GM20431 (cell line): Measurements from ENCODE around the gene NUDT1.

Source experiments
- in situ Hi-C: fragments of 300-500 bp; cut with MseI, MboI; formaldehyde crosslinking; loops from one replicate; pipeline ENCODE4 v1.15.0; 2020; ENCODE audit warnings: low sequenced_read_pairs; ENCODE audit not compliant: unreplicated experiment

Gene NUDT1

DNA sequence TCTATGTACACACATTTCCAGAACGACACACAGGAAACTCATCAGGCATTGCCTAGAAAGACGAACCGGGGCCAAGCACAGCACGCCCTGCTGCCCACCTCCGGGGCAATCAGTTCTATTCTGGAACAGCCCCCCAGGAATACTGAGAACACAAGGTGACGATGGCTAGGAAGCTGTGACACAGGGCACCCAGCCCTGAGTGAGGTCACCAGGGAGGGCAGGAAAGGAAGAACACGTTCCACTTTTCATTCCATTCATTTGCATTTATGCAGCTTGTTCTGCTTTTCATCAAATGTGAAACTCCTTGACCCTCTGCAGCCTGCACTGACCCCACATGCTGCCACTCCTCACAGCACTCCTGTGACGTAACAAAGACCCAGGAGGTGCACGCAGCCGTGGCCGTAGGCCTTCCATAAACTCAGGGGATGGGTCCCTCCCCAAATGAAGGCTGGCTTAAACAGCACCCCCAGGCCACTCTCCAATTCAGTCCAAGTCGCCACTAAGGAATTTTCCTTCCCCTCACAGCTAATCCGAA lies 38.2 kb upstream of the NUDT1 start:
- in situ Hi-C loops: loop anchor here (25.0 kb wide), 1 partner anchor 392 kb away; no protein-coding TSS in a partner anchor

DNA sequence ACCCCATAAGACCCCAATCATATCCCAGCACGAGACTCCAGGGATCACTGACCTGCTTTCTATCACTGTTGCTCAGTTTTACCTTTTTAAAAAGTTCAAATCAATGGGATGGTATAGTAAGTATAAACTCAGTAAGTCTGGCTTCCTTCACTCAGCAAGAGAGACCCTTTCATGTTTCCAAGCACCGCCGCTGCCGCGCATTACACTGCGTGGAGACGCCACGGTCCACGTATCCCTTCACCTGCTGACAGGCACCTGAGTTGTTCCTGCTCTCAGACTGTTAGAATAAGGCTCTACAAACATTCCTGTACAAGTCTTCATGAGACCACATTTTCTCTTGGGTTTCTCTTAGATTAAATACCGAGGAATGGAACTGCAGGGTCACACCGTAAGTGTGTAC lies 37.6 kb upstream of the NUDT1 start:
- in situ Hi-C loops: loop anchor here (25.0 kb wide), 1 partner anchor 392 kb away; no protein-coding TSS in a partner anchor

DNA sequence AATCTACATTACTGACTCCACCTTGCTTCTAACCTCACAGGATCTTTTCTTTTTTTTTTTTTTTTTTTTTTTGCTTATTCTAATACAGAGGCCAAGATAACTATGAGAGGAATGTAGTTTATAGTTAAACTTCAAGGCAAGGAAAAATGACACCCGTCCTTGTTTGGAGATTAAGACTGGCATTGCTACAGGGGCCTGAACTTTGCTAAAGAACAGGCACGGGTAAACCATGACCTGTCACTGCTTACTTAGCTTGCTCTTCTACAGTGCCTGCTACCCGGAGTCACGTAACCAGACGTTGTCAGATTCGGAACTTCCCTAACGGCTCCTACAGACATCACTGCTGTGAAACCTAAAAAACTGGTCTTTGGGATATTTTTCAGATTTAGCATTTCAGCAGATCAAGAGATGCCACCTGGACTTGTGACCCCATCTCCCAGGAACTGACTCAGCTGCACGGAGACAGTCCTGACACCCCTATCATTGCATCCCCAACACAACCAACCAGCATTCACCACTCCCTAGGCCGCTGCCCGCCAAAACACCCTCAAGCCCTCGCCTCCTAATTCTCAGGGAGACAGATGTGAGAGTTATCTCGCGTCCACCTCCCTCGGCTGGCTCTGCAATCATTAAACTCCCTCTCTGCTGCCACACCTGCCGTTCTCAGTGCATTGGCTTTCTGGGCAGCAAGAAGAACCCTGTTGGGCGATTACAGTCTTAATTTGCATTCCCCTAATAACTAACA lies 36.8 kb upstream of the NUDT1 start:
- in situ Hi-C loops: loop anchor here (25.0 kb wide), 1 partner anchor 393 kb away; no protein-coding TSS in a partner anchor

GRCh38 chr7:2208712-2209111 lies 33.3 kb upstream of the NUDT1 start:
- in situ Hi-C loops: loop anchor here (25.0 kb wide), 1 partner anchor 396 kb away; no protein-coding TSS in a partner anchor

GRCh38 chr7:2209146-2209960 lies 32.7 kb upstream of the NUDT1 start:
- in situ Hi-C loops: loop anchor here (25.0 kb wide), 1 partner anchor 397 kb away; no protein-coding TSS in a partner anchor

- in situ Hi-C loops: loop anchor here (25.0 kb wide), 1 partner anchor 398 kb away; no protein-coding TSS in a partner anchor
Observed at GRCh38 chr7:2209961-2210323, 32.1 kb upstream of the NUDT1 start.

DNA sequence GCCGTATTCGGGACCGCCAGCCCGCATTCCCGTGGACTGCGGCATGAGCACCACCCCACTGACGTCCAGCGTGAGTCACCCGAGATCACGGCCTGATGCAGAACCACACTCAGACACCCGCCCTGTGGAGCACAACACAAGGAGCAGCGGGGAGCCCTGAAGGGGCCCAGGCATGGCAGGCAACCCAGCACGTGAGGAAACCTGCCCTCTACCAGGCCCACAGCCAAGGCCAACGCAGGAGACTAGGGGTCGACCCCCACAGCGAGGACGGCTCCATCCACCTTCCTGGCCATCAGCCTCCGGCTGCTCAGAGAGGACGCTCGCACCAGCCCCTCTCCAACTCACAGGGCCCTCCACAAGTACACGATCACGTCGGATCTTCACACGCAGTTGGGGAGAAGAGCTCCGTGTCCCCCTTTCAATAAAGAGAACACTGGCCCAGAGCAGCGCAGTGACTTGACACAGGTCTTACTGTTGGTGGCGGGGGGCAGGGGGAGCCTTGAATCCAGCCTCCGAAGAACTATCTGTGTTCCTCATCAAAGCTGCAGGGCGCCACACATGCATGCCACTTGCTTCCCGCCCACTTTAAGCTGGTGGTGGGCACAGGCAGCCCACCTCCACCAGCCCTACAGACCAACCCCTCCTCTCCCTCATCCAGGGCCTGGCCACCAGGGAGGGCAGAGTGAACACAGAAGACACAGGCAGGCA lies 31.3 kb upstream of the NUDT1 start:
- in situ Hi-C loops: loop anchor here (25.0 kb wide), 1 partner anchor 398 kb away; no protein-coding TSS in a partner anchor

DNA sequence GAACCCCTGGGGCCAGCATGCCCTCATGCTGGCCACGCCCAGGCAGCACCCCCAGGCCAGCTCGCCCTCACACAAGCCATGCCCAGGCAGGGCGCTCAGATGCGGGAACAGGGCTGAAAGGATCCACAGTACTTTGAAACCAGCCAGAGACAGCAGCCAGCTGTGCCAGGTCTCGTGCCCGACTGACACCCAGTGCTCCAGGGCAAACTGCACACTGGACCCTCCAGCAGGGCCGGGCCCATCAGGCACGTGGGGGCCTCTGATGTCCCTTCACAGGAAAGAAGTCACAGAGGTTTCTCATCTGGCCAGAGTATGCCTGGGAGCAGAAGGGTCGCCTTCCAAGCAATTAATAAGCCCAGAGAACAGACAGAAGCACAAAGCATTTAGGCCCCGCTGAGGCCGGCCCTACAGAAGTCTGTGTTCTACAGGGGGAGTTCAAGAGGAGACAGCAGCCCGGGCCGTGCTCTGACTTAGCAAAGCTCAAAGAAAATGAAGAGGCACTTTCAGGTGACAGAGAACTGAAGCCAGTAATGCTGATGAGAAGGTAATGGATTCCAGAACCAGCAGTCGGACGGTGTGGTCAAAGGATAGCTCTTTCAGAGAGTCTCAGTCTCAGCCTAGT lies 30.7 kb upstream of the NUDT1 start:
- in situ Hi-C loops: loop anchor here (25.0 kb wide), 1 partner anchor 399 kb away; no protein-coding TSS in a partner anchor

DNA sequence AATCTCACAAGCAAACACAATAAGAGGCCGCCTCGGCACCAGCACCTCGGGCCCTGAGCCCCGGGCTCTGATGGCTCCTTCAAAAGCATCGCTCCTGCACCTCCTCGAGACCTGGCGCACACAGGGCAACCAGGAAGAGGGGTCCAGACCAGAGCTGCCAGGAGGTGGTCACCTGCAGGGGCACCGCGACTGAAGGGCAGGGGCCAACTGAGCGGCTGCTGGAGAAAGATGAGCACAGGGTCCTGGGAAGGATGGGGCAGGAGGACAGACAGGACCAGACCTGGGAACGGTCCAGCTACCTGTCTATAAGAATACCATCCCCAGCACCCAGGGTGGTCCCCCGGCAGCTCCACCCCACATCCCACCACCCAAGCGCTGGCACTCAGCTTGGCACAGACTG lies 30.1 kb upstream of the NUDT1 start:
- in situ Hi-C loops: loop anchor here (25.0 kb wide), 1 partner anchor 400 kb away; no protein-coding TSS in a partner anchor

DNA sequence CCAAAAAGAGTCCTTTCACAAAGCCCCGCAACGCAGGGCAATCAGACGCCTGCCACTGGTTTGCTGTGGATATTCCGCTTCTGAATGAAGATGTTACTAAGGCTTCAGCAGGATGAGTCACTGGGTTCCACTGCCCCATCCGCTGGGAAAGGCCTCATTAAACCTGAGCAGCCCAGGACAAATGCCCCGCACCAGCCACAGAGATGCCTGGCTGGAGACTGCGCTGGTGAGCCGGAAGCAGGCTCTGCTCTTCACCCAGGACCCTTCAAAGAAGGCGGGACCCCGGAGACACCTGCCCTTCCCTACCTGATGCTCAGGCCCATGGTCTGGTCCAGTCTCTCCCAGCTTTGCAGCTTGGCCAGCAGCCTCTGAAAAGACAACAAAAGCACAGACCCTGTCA lies 29.1 kb upstream of the NUDT1 start:
- in situ Hi-C loops: loop anchor here (25.0 kb wide), 1 partner anchor 401 kb away; no protein-coding TSS in a partner anchor

- in situ Hi-C loops: loop anchor here (25.0 kb wide), 1 partner anchor 401 kb away; no protein-coding TSS in a partner anchor
Observed at GRCh38 chr7:2213551-2214215, 28.3 kb upstream of the NUDT1 start.

GRCh38 chr7:2214636-2215035 lies 27.4 kb upstream of the NUDT1 start:
- in situ Hi-C loops: loop anchor here (25.0 kb wide), 1 partner anchor 402 kb away; no protein-coding TSS in a partner anchor

DNA sequence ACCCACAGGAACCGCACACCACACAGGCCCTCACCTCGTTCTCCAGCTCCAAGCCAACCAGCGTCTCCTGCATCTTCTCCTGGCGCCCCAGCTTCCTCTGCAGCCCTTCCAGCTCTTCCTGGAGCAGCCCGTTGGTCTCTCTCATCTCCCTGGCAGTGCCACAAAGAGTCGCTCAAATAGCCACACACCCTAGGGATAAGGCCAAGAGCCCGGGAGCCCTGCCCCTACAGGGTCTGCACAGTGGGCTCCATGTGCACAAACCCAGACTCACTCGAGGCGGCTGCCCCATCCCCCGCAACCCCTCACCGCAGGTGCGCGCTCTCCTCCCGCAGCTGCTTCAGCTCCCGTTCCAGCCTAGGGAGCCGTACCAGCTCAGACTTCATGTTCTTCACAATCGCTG lies 26.2 kb upstream of the NUDT1 start:
- in situ Hi-C loops: loop anchor here (25.0 kb wide), 1 partner anchor 404 kb away; no protein-coding TSS in a partner anchor

DNA sequence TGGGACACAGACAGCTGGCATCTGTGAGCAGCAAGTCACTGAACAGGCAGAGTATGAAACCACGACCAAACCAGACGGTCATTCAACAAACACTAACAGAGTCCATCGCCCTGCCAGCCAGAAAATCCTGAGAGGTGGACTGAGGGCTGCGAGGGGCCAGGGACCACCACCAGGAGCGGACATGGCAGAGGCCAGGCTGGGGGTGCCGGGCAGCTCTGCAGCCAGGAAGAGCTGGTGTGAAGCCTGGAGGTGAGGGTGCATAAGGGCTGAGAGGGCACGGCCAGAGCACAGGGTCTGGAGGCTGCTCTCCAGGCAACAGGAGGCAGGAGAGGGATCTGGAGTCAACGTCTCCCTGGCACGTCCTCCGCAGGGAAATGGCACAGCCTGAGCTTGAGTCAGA lies 24.8 kb upstream of the NUDT1 start:
- in situ Hi-C loops: loop anchor here (25.0 kb wide), 1 partner anchor 405 kb away; no protein-coding TSS in a partner anchor

DNA sequence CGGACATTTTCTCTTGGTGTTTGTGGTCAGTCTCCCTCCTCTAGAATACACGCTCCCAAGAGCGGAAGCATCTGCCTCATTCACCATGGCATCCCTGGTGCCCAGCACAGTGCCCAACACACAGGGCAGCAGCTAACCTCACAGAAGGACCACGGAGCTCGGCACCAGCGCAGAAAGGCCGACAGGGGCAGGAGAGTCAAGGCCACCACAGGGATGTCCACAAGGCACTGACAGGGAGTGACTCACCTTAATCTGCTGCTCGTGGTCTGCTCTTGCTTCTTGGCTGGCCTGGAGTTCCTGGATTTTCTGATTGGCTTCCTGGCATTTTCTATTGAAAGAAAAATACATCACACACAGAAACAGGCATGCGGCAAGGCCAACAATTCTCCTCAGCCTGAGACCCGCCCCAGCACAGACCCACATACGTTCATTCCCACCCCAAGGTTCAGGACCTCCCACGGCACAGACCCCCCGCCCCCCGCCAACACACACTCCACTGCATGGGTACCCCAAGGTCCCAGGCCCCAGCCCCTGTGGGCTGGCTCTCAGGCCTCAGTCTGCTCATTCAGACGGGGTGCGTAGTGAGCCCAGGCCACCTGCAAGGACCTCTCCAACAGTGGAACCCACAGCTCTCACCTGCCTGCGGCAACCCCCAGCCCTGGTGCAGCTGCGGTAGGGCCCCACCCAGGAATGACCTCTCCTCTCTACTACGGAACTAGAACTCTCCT lies 24.1 kb upstream of the NUDT1 start:
- in situ Hi-C loops: loop anchor here (25.0 kb wide), 1 partner anchor 406 kb away; no protein-coding TSS in a partner anchor

DNA sequence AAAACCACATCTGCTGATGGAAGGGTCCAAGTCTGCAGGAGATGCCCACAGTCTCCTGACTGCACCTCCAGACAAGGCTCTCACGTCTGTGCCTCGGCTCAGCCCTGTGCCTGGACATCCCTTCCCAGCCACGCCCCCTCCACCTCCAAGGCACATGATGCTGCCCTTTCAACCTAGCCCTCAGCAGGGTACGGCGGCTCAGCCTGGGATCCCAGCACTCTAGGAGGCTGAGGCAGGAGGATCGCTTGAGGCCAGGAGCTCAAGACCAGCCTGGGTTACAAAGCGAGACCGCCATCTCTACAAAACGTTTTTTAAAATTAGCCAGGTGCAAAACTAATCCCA lies 23.6 kb upstream of the NUDT1 start:
- in situ Hi-C loops: loop anchor here (25.0 kb wide), 1 partner anchor 406 kb away; no protein-coding TSS in a partner anchor

DNA sequence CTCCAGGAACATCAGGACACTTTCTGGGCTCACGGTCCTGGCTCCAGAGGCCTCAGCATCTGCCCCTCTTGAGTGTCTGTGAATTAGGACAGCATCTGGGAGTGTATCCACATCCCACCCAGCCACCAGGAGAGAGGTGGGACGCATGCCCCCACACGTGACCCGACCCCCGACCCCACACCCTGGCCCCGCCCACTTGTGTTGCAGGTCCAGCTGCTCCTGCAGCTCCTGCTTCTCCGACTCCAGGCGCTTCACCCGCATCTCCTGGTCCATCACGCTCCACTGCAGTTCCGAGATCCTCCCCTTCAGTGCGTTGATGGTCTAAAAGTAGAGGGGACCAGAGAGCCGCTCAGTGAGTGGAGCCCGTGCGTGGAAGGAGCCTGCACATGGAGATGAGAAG lies 22.9 kb upstream of the NUDT1 start:
- in situ Hi-C loops: loop anchor here (25.0 kb wide), 1 partner anchor 407 kb away; no protein-coding TSS in a partner anchor

DNA sequence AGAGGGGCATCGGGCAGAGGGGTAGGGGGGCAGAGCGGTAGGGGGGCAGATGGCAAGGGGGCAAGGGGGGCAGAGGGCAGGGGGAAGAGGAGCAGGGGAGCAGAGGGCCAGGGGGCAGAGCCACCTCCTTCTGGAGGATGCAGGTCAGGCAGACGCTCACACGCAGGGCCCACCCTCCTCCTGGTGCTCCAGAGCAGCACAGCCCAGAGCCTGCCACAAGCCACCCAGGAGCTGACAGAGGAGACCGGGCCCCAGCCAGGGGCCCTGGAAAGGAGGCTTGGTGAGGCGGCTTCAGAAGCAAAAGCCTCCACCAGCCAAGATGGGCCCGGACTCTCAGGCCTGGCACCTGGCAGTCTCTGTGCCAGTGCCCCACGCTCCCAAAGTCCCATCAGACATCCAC lies 22.4 kb upstream of the NUDT1 start:
- in situ Hi-C loops: loop anchor here (25.0 kb wide), 1 partner anchor 407 kb away; no protein-coding TSS in a partner anchor
